ENCODE measurements around the gene APOC4. TPM values are rescaled to one million over a fixed set of nuclear protein-coding genes. Genes with fewer than 3 reads are reported as not detected.

The APOC4 gene
- total and polyA plus RNA-seq, 4 donors = 1.0 to 420 (median 275) TPM

- no peak for TF ChIP-seq REST (IDR thresholded peaks at IDR 0.05)
Measured at GRCh38 chr19:44986389-44986788, 44.4 kb downstream of the APOC4 start (continued).

DNA sequence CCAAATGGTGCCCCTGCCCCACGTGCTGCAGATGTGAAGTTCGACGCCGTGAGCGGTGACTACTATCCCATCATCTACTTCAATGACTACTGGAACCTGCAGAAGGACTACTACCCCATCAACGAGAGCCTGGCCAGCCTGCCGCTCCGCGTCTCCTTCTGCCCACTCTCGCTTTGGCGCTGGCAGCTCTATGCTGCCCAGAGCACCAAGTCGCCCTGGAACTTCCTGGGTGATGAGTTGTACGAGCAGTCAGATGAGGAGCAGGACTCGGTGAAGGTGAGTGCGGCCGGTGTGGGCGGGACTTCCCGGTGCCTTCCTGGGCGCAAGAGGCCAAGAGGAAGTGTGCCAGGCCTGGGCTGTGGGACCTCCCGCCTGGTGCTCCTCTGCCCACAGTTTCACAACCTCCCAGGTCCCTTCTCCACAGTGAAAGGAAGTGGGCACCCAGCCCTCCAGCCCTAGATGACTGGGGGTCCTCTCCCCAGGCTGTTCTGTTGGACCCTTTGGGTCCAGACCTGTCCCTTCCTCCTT, 45.2 kb downstream of the APOC4 start:
- no peak overlapping the region for H3K27ac ChIP-seq (ENCODE audit: low read depth in 1 of 2, low read length in 2 of 2)
- DNase-seq (ENCODE audit: low spot score) = no peak
- no peaks in the 10 kb centered on the region for H3K27me3 ChIP-seq (ENCODE audit: control insufficient read depth in 4 of 4, insufficient read depth in 4 of 4, low read length in 3 of 4)
- TF ChIP-seq SP1 (IDR thresholded peaks at IDR 0.05) (no peak), NR2F2 (IDR thresholded peaks at IDR 0.05) (no peak), HNF4A (conservative IDR thresholded peaks at IDR 0.05) (no peak), HNF4G (IDR thresholded peaks at IDR 0.05) (no peak), MAX (IDR thresholded peaks at IDR 0.05) (no peak), TAF1 (conservative IDR thresholded peaks at IDR 0.05) (no peak), JUND (IDR thresholded peaks at IDR 0.05) (no peak), RAD21 (IDR thresholded peaks at IDR 0.05) (no peak), REST (IDR thresholded peaks at IDR 0.05) (no peak), ATF3 (IDR thresholded peaks at IDR 0.05) (no peak), RXRA (IDR thresholded peaks at IDR 0.05) (no peak), FOXA1 (IDR thresholded peaks at IDR 0.05) (no peak), GABPA (IDR thresholded peaks at IDR 0.05 in 1 of 2, conservative IDR thresholded peaks at IDR 0.05 in 1 of 2) (no peak), FOXA2 (IDR thresholded peaks at IDR 0.05) (no peak), YY1 (IDR thresholded peaks at IDR 0.05) (no peak), EGR1 (IDR thresholded peaks at IDR 0.05; ENCODE audit: low read depth in 2 of 2) (no peak), CTCF (IDR thresholded peaks at IDR 0.05; ENCODE audit: low read depth, low read length, missing input control) (no peak)
- TF ChIP-seq, protein P1, sequence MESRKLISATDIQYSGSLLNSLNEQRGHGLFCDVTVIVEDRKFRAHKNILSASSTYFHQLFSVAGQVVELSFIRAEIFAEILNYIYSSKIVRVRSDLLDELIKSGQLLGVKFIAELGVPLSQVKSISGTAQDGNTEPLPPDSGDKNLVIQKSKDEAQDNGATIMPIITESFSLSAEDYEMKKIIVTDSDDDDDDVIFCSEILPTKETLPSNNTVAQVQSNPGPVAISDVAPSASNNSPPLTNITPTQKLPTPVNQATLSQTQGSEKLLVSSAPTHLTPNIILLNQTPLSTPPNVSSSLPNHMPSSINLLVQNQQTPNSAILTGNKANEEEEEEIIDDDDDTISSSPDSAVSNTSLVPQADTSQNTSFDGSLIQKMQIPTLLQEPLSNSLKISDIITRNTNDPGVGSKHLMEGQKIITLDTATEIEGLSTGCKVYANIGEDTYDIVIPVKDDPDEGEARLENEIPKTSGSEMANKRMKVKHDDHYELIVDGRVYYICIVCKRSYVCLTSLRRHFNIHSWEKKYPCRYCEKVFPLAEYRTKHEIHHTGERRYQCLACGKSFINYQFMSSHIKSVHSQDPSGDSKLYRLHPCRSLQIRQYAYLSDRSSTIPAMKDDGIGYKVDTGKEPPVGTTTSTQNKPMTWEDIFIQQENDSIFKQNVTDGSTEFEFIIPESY (IDR thresholded peaks at IDR 0.05) = no peak
- no peaks in the 10 kb centered on the region for H3K4me1 ChIP-seq (ENCODE audit: control insufficient read depth in 4 of 4, insufficient read depth in 4 of 4, low read length in 3 of 4)
- 90% methylated on average over 20 of the region's 20 CpGs for WGBS
- H3K4me3 ChIP-seq (ENCODE audit: low read depth in 1 of 3, low read length in 3 of 3) = no peak overlapping the region
- no peak overlapping the region for H3K9ac ChIP-seq (ENCODE audit: low read depth in 1 of 2, low read length in 2 of 2)
- peaks cover 7 to 79% (median 32%) of the 10 kb centered on the region in 4 donors for H3K36me3 ChIP-seq (ENCODE audit: control insufficient read depth in 4 of 4, insufficient read depth in 3 of 4, low read depth in 1 of 4, low read length in 3 of 4)
- H3K9me3 ChIP-seq (ENCODE audit: control insufficient read depth in 4 of 4, low read length in 3 of 4) = no peaks in the 10 kb centered on the region

Measured in liver (tissue), 9 donors.